ENCODE data around the gene SLC29A1.
A peak's percentile ranks its signal among the peaks of the same experiment; 100 is the strongest.
"Not testable (repeated sequence)": the region's sequence is repeated elsewhere in the genome, so short reads cannot be mapped to it uniquely, and the experiment has no call there.

Gene SLC29A1

GRCh38 chr6:44227148-44227793 is 3.9 kb downstream of the SLC29A1 start:
- H3K27me3 ChIP-seq (ENCODE audit: control insufficient read depth, insufficient read depth, low read length) = no peaks in the 10 kb centered on the region
- H3K36me3 ChIP-seq (ENCODE audit: control insufficient read depth, insufficient read depth, low read length) = peaks cover 4% of the 10 kb centered on the region
- peaks cover 46% of the 10 kb centered on the region for H3K4me1 ChIP-seq (ENCODE audit: control insufficient read depth, insufficient read depth, low read length)
- peak overlapping the region; percentile 28 for H3K9ac ChIP-seq (ENCODE audit: low read length)
- H3K9me3 ChIP-seq (ENCODE audit: control insufficient read depth, low read length) = no peaks in the 10 kb centered on the region
- H3K4me3 ChIP-seq (ENCODE audit: low read length) = no peak overlapping the region

GRCh38 chr6:44228031-44228430 is 4.6 kb downstream of the SLC29A1 start:
- Histone ChIP-seq H3K36me3 (ENCODE audit: control insufficient read depth, insufficient read depth, low read length) (peaks cover 4% of the 10 kb centered on the region), H3K27me3 (ENCODE audit: control insufficient read depth, insufficient read depth, low read length) (no peaks in the 10 kb centered on the region), H3K9ac (ENCODE audit: low read length) (no peak overlapping the region), H3K4me3 (ENCODE audit: low read length) (no peak overlapping the region), H3K9me3 (ENCODE audit: control insufficient read depth, low read length) (no peaks in the 10 kb centered on the region), H3K4me1 (ENCODE audit: control insufficient read depth, insufficient read depth, low read length) (peaks cover 39% of the 10 kb centered on the region)

GRCh38 chr6:44228433-44228832 is 5.0 kb downstream of the SLC29A1 start:
- Histone ChIP-seq H3K4me1 (ENCODE audit: control insufficient read depth, insufficient read depth, low read length) (peaks cover 37% of the 10 kb centered on the region), H3K9ac (ENCODE audit: low read length) (no peak overlapping the region), H3K36me3 (ENCODE audit: control insufficient read depth, insufficient read depth, low read length) (peaks cover 4% of the 10 kb centered on the region), H3K9me3 (ENCODE audit: control insufficient read depth, low read length) (no peaks in the 10 kb centered on the region), H3K27me3 (ENCODE audit: control insufficient read depth, insufficient read depth, low read length) (no peaks in the 10 kb centered on the region), H3K4me3 (ENCODE audit: low read length) (no peak overlapping the region)

- H3K4me3 ChIP-seq (ENCODE audit: low read length) = no peak overlapping the region
- H3K9me3 ChIP-seq (ENCODE audit: control insufficient read depth, low read length) = no peaks in the 10 kb centered on the region
- H3K4me1 ChIP-seq (ENCODE audit: control insufficient read depth, insufficient read depth, low read length) = peaks cover 34% of the 10 kb centered on the region
- no peak overlapping the region for H3K9ac ChIP-seq (ENCODE audit: low read length)
- H3K27me3 ChIP-seq (ENCODE audit: control insufficient read depth, insufficient read depth, low read length) = no peaks in the 10 kb centered on the region
- peaks cover 4% of the 10 kb centered on the region for H3K36me3 ChIP-seq (ENCODE audit: control insufficient read depth, insufficient read depth, low read length)
Observed at GRCh38 chr6:44228836-44229235, 5.4 kb downstream of the SLC29A1 start.

GRCh38 chr6:44229376-44230033 is 6.1 kb downstream of the SLC29A1 start:
- H3K27me3 ChIP-seq (ENCODE audit: control insufficient read depth, insufficient read depth, low read length) = no peaks in the 10 kb centered on the region
- H3K9ac ChIP-seq (ENCODE audit: low read length) = no peak overlapping the region
- no peaks in the 10 kb centered on the region for H3K9me3 ChIP-seq (ENCODE audit: control insufficient read depth, low read length)
- H3K4me1 ChIP-seq (ENCODE audit: control insufficient read depth, insufficient read depth, low read length) = peaks cover 33% of the 10 kb centered on the region
- H3K4me3 ChIP-seq (ENCODE audit: low read length) = no peak overlapping the region
- peaks cover 4% of the 10 kb centered on the region for H3K36me3 ChIP-seq (ENCODE audit: control insufficient read depth, insufficient read depth, low read length)

GRCh38 chr6:44230034-44230675 is 6.8 kb downstream of the SLC29A1 start:
- Histone ChIP-seq H3K4me1 (ENCODE audit: control insufficient read depth, insufficient read depth, low read length) (peaks cover 36% of the 10 kb centered on the region), H3K9me3 (ENCODE audit: control insufficient read depth, low read length) (no peaks in the 10 kb centered on the region), H3K9ac (ENCODE audit: low read length) (no peak overlapping the region), H3K4me3 (ENCODE audit: low read length) (no peak overlapping the region), H3K36me3 (ENCODE audit: control insufficient read depth, insufficient read depth, low read length) (peaks cover 4% of the 10 kb centered on the region), H3K27me3 (ENCODE audit: control insufficient read depth, insufficient read depth, low read length) (no peaks in the 10 kb centered on the region)

- H3K36me3 ChIP-seq (ENCODE audit: control insufficient read depth, insufficient read depth, low read length); H3K4me3 ChIP-seq (ENCODE audit: low read length); H3K9me3 ChIP-seq (ENCODE audit: control insufficient read depth, low read length); H3K27me3 ChIP-seq (ENCODE audit: control insufficient read depth, insufficient read depth, low read length); H3K9ac ChIP-seq (ENCODE audit: low read length): not testable (repeated sequence)
- H3K4me1 ChIP-seq (ENCODE audit: control insufficient read depth, insufficient read depth, low read length) = peaks cover 26% of the 10 kb centered on the region
Observed at GRCh38 chr6:44231426-44231825, 8.0 kb downstream of the SLC29A1 start.

GRCh38 chr6:44232676-44233566 is 9.5 kb downstream of the SLC29A1 start:
- Histone ChIP-seq H3K4me3 (ENCODE audit: low read length) (no peak overlapping the region), H3K9me3 (ENCODE audit: control insufficient read depth, low read length) (no peaks in the 10 kb centered on the region), H3K27me3 (ENCODE audit: control insufficient read depth, insufficient read depth, low read length) (no peaks in the 10 kb centered on the region), H3K36me3 (ENCODE audit: control insufficient read depth, insufficient read depth, low read length) (peaks cover 4% of the 10 kb centered on the region), H3K9ac (ENCODE audit: low read length) (no peak overlapping the region), H3K4me1 (ENCODE audit: control insufficient read depth, insufficient read depth, low read length) (peaks cover 24% of the 10 kb centered on the region)

- Histone ChIP-seq H3K36me3 (ENCODE audit: control insufficient read depth, insufficient read depth, low read length) (peaks cover 4% of the 10 kb centered on the region), H3K4me3 (ENCODE audit: low read length) (no peak overlapping the region), H3K4me1 (ENCODE audit: control insufficient read depth, insufficient read depth, low read length) (peaks cover 24% of the 10 kb centered on the region), H3K9me3 (ENCODE audit: control insufficient read depth, low read length) (no peaks in the 10 kb centered on the region), H3K9ac (ENCODE audit: low read length) (peak overlapping the region; percentile 3), H3K27me3 (ENCODE audit: control insufficient read depth, insufficient read depth, low read length) (no peaks in the 10 kb centered on the region)
Observed at GRCh38 chr6:44233567-44234100, 10.2 kb downstream of the SLC29A1 start.

- H3K36me3 ChIP-seq (ENCODE audit: control insufficient read depth, insufficient read depth, low read length) = no peaks in the 10 kb centered on the region
- H3K4me3 ChIP-seq (ENCODE audit: low read length) = no peak overlapping the region
- peaks cover 24% of the 10 kb centered on the region for H3K4me1 ChIP-seq (ENCODE audit: control insufficient read depth, insufficient read depth, low read length)
- H3K27me3 ChIP-seq (ENCODE audit: control insufficient read depth, insufficient read depth, low read length) = no peaks in the 10 kb centered on the region
- H3K9ac ChIP-seq (ENCODE audit: low read length) = peak overlapping the region; percentile 3
- H3K9me3 ChIP-seq (ENCODE audit: control insufficient read depth, low read length) = no peaks in the 10 kb centered on the region
Observed at GRCh38 chr6:44234101-44235025, 11.0 kb downstream of the SLC29A1 start.

- H3K4me3 ChIP-seq (ENCODE audit: low read length) = no peak overlapping the region
- H3K27me3 ChIP-seq (ENCODE audit: control insufficient read depth, insufficient read depth, low read length) = no peaks in the 10 kb centered on the region
- H3K36me3 ChIP-seq (ENCODE audit: control insufficient read depth, insufficient read depth, low read length) = no peaks in the 10 kb centered on the region
- H3K4me1 ChIP-seq (ENCODE audit: control insufficient read depth, insufficient read depth, low read length) = peaks cover 24% of the 10 kb centered on the region
- no peaks in the 10 kb centered on the region for H3K9me3 ChIP-seq (ENCODE audit: control insufficient read depth, low read length)
- no peak overlapping the region for H3K9ac ChIP-seq (ENCODE audit: low read length)
Observed at GRCh38 chr6:44235269-44235668, 11.9 kb downstream of the SLC29A1 start.

Data from mucosa of stomach (tissue), 1 donor.